GM23338 (cell line): ENCODE measurements around the gene UPF2. TPM values are rescaled to one million over a fixed set of nuclear protein-coding genes. Genes with fewer than 3 reads are reported as not detected.
A peak's percentile ranks its signal among the peaks of the same experiment; 100 is the strongest.

ENCODE experiments used
- ATAC-seq: fragments of 200-7000 bp; cut with Tn5 transposase; 3 replicates; pipeline ENCODE4 v1.9.1; 2020
- DNase-seq: peaks from one replicate; pipeline ENCODE4 v3.0.0-alpha.2; 2015; ENCODE audit warnings: low spot score
- H2AFZ ChIP-seq: fragments of 200-600 bp; sonication (generic); 2 replicates; pipeline ENCODE4 v1.8.0; 2016; ENCODE audit warnings: antibody characterized with exemption, mild to moderate bottlenecking, moderate library complexity
- H3F3A ChIP-seq: fragments of 200-600 bp; sonication (generic); replicated peaks from 2 replicates; pipeline ENCODE4 v1.8.0; 2017; ENCODE audit warnings: antibody characterized with exemption, mixed run types, low read depth
- H3K27ac ChIP-seq: fragments of 200-600 bp; sonication (generic); 2 replicates; pipeline ENCODE4 v1.6.1; 2016; ENCODE audit warnings: low read depth
- H3K27me3 ChIP-seq: fragments of 200-600 bp; sonication (generic); 2 replicates; pipeline ENCODE4 v1.8.0; 2016; ENCODE audit warnings: mild to moderate bottlenecking, mixed run types, moderate library complexity; ENCODE audit not compliant: insufficient read depth
- H3K36me3 ChIP-seq: fragments of 200-600 bp; sonication (generic); 2 replicates; pipeline ENCODE4 v1.8.0; 2016; ENCODE audit warnings: mild to moderate bottlenecking; ENCODE audit not compliant: insufficient read depth
- H3K4me1 ChIP-seq: fragments of 200-600 bp; sonication (generic); 2 replicates; pipeline ENCODE4 v1.8.0; 2016; ENCODE audit warnings: mild to moderate bottlenecking, moderate library complexity; ENCODE audit not compliant: insufficient read depth
- H3K4me2 ChIP-seq: fragments of 200-600 bp; sonication (generic); 2 replicates; pipeline ENCODE4 v1.7.1; 2017; ENCODE audit warnings: mixed run types
- H3K4me3 ChIP-seq: fragments of 200-600 bp; sonication (generic); 2 replicates; pipeline ENCODE4 v1.6.1; 2016; ENCODE audit warnings: mixed run types
- H3K79me2 ChIP-seq: fragments of 200-600 bp; sonication (generic); replicated peaks from 2 replicates; pipeline ENCODE4 v1.8.0; 2017; ENCODE audit warnings: mild to moderate bottlenecking; ENCODE audit not compliant: insufficient read depth
- H3K9me2 ChIP-seq: fragments of 200-600 bp; sonication (generic); 2 replicates; pipeline ENCODE4 v1.8.0; 2017; ENCODE audit not compliant: insufficient read depth
- H4K20me1 ChIP-seq: fragments of 200-600 bp; sonication (generic); replicated peaks from 2 replicates; pipeline ENCODE4 v1.8.0; 2017; ENCODE audit warnings: mild to moderate bottlenecking; ENCODE audit not compliant: insufficient read depth
- H3K27ac Mint-ChIP-seq: 2 replicates; pipeline ENCODE4 v1.8.0; 2020; ENCODE audit warnings: inconsistent platforms, mild to moderate bottlenecking, moderate library complexity, mixed read lengths
- H3K27me3 Mint-ChIP-seq: 3 replicates; pipeline ENCODE4 v1.8.0; 2022; ENCODE audit warnings: low read depth, mild to moderate bottlenecking, moderate library complexity, mixed read lengths, inconsistent platforms; ENCODE audit not compliant: insufficient read depth, poor library complexity
- H3K36me3 Mint-ChIP-seq: 3 replicates; pipeline ENCODE4 v1.8.0; 2021; ENCODE audit warnings: low read depth, mild to moderate bottlenecking, inconsistent platforms, moderate library complexity, mixed read lengths
- H3K4me1 Mint-ChIP-seq: 3 replicates; pipeline ENCODE4 v1.8.0; 2020; ENCODE audit warnings: mild to moderate bottlenecking, inconsistent platforms, mixed read lengths
- H3K4me3 Mint-ChIP-seq: 3 replicates; pipeline ENCODE4 v1.8.0; 2021; ENCODE audit warnings: moderate library complexity, mild to moderate bottlenecking, inconsistent platforms, mixed read lengths
- H3K9me3 Mint-ChIP-seq: 3 replicates; pipeline ENCODE4 v1.8.0; 2020; ENCODE audit warnings: moderate library complexity, mild to moderate bottlenecking, inconsistent platforms, mixed read lengths
- ETS1 ChIP-seq: IDR thresholded peaks from 2 replicates; pipeline ENCODE4 v1.6.1; 2016; ENCODE audit warnings: antibody characterized with exemption
- EZH2 ChIP-seq: fragments of 200-600 bp; sonication (generic); IDR thresholded peaks from one replicate; pipeline ENCODE4 v1.8.0; 2017; ENCODE audit warnings: antibody characterized with exemption, mild to moderate bottlenecking, low read depth; ENCODE audit not compliant: unreplicated experiment
- NANOG ChIP-seq: IDR thresholded peaks from 2 replicates; pipeline ENCODE4 v1.6.1; 2016; ENCODE audit warnings: antibody characterized with exemption, borderline replicate concordance
- POLR2AphosphoS5 ChIP-seq: IDR thresholded peaks from 2 replicates; pipeline ENCODE4 v1.6.1; 2016; ENCODE audit warnings: antibody characterized with exemption, low read depth
- REST ChIP-seq: IDR thresholded peaks from one replicate; pipeline ENCODE4 v1.6.1; 2018; ENCODE audit warnings: antibody characterized with exemption; ENCODE audit not compliant: unreplicated experiment
- STAT1 ChIP-seq: IDR thresholded peaks from one replicate; pipeline ENCODE4 v1.6.1; 2016; ENCODE audit warnings: antibody characterized with exemption; ENCODE audit not compliant: unreplicated experiment
- ZNF114 ChIP-seq: fragments of 250-450 bp; sonication (Bioruptor Pico); IDR thresholded peaks from 2 replicates; pipeline ENCODE4 v1.5.0; 2020; ENCODE audit warnings: mild to moderate bottlenecking, moderate library complexity
- ZNF331 ChIP-seq: fragments of 250-450 bp; sonication (Bioruptor Pico); IDR thresholded peaks from 2 replicates; pipeline ENCODE4 v1.5.0; 2020; ENCODE audit warnings: low read depth, mild to moderate bottlenecking, moderate library complexity
- ZNF462 ChIP-seq: fragments of 250-450 bp; sonication (Bioruptor Pico); IDR thresholded peaks from 2 replicates; pipeline ENCODE4 v1.5.0; 2020; ENCODE audit warnings: mild to moderate bottlenecking, moderate library complexity
- polyA plus RNA-seq: library from polyadenylated mRNA; unstranded; fragments of >200 nt; fragmentation: Nextera tagmentation; extraction: Ambion mirVana; gene quantifications from 2 replicates; pipeline ENCODE4 v1.2.1, GENCODE V29; 2016
- total RNA-seq: library from RNA; depleted of rRNA; stranded (reverse); fragments of >200 nt; shearing (Covaris generic); gene quantifications from 2 replicates; pipeline ENCODE4 v1.2.3, GENCODE V29; 2014

The UPF2 gene
- total and polyA plus RNA-seq, 2 experiments from 2014 or later: 29.0 to 78.5 TPM

- no peak for TF ChIP-seq ZNF462 (CRISPR knock-in tag)
- no peak for TF ChIP-seq EZH2
Measured at GRCh38 chr10:12055732-12056131, 13.1 kb upstream of the UPF2 start (continued).

GRCh38 chr10:12051241-12051640, 8.6 kb upstream of the UPF2 start:
- H3K9me2 ChIP-seq: no peaks in the 10 kb centered on the region
- H3K27me3 ChIP-seq: no peaks in the 10 kb centered on the region
- H3K36me3 ChIP-seq: no peaks in the 10 kb centered on the region
- DNase-seq (no peak), ATAC-seq (no peak)
- no peaks in the 10 kb centered on the region for H4K20me1 ChIP-seq
- no peaks in the 10 kb centered on the region for H3K36me3 Mint-ChIP-seq
- no peak overlapping the region for H3K27ac ChIP-seq
- H3K79me2 ChIP-seq: no peaks in the 10 kb centered on the region
- no peak overlapping the region for H3K4me3 Mint-ChIP-seq
- H3K4me3 ChIP-seq: no peak overlapping the region
- H3K27me3 Mint-ChIP-seq: peaks cover 10% of the 10 kb centered on the region
- no peak overlapping the region for H3K27ac Mint-ChIP-seq
- H3F3A ChIP-seq: no peaks in the 10 kb centered on the region
- H3K4me1 ChIP-seq: no peaks in the 10 kb centered on the region
- peak overlapping the region; percentile 87 for H2AFZ ChIP-seq
- no peak overlapping the region for H3K4me2 ChIP-seq
- H3K4me1 Mint-ChIP-seq: 0 out of 3 replicates have a peak, but pooled peaks cover 2% of the 10 kb centered on the region
- no peaks in the 10 kb centered on the region for H3K9me3 Mint-ChIP-seq
- TF ChIP-seq ZNF331 (CRISPR knock-in tag) (no peak), NANOG (no peak), ZNF114 (CRISPR knock-in tag) (no peak), ETS1 (no peak), POLR2AphosphoS5 (no peak), STAT1 (no peak), REST (no peak)
